ENCODE measurements around the gene LEKR1.
"Not testable (repeated sequence)": the region's sequence is repeated elsewhere in the genome, so short reads cannot be mapped to it uniquely, and the experiment has no call there.

Gene LEKR1

GRCh38 chr3:156906275-156906674 is 80.1 kb downstream of the LEKR1 start:
- no peak for DNase-seq (ENCODE audit: low spot score)

- DNase-seq (ENCODE audit: low spot score), result no peak
These were observed 82.2 kb downstream of the LEKR1 start for GRCh38 chr3:156908398-156908797.

- no peak for DNase-seq (ENCODE audit: low spot score)
These were observed 83.9 kb downstream of the LEKR1 start for GRCh38 chr3:156910022-156910421.

- not testable (repeated sequence) for DNase-seq (ENCODE audit: low spot score)
These were observed 84.7 kb downstream of the LEKR1 start for GRCh38 chr3:156910831-156911230.

- not testable (repeated sequence) for DNase-seq (ENCODE audit: low spot score)
These were observed 88.1 kb downstream of the LEKR1 start for GRCh38 chr3:156914300-156914699.

GRCh38 chr3:156915372-156915771 is 89.2 kb downstream of the LEKR1 start:
- no peak for DNase-seq (ENCODE audit: low spot score)

- no peak for DNase-seq (ENCODE audit: low spot score)
These were observed 92.6 kb downstream of the LEKR1 start for GRCh38 chr3:156918746-156919145.

- no peak for DNase-seq (ENCODE audit: low spot score)
These were observed 93.7 kb downstream of the LEKR1 start for GRCh38 chr3:156919818-156920217.

GRCh38 chr3:156920399-156920798 is 94.2 kb downstream of the LEKR1 start:
- no peak for DNase-seq (ENCODE audit: low spot score)

GRCh38 chr3:156923349-156923748 is 97.2 kb downstream of the LEKR1 start:
- no peak for DNase-seq (ENCODE audit: low spot score)

- DNase-seq (ENCODE audit: low spot score), result no peak
These were observed 112.6 kb downstream of the LEKR1 start for GRCh38 chr3:156938724-156939123.

GRCh38 chr3:156939315-156939714 is 113.2 kb downstream of the LEKR1 start:
- DNase-seq (ENCODE audit: low spot score), result no peak

GRCh38 chr3:156941311-156941710 is 115.2 kb downstream of the LEKR1 start:
- DNase-seq (ENCODE audit: low spot score), result no peak

- no peak for DNase-seq (ENCODE audit: low spot score)
These were observed 122.5 kb downstream of the LEKR1 start for GRCh38 chr3:156948402-156949210.

- no peak for DNase-seq (ENCODE audit: low spot score)
These were observed 125.9 kb downstream of the LEKR1 start for GRCh38 chr3:156952011-156952410.

GRCh38 chr3:156957715-156958114 is 131.6 kb downstream of the LEKR1 start:
- DNase-seq (ENCODE audit: low spot score), result no peak

GRCh38 chr3:156963096-156963495 is 136.9 kb downstream of the LEKR1 start:
- DNase-seq (ENCODE audit: low spot score), result no peak

GRCh38 chr3:156964577-156964976 is 138.4 kb downstream of the LEKR1 start:
- DNase-seq (ENCODE audit: low spot score), result peak; percentile 23

GRCh38 chr3:156966349-156966748 is 140.2 kb downstream of the LEKR1 start:
- not testable (repeated sequence) for DNase-seq (ENCODE audit: low spot score)

GRCh38 chr3:156973954-156974353 is 147.8 kb downstream of the LEKR1 start:
- no peak for DNase-seq (ENCODE audit: low spot score)

- no peak for DNase-seq (ENCODE audit: low spot score)
These were observed 148.8 kb downstream of the LEKR1 start for GRCh38 chr3:156974931-156975330.

- DNase-seq (ENCODE audit: low spot score), result no peak
These were observed 149.6 kb downstream of the LEKR1 start for GRCh38 chr3:156975721-156976120.

- no peak for DNase-seq (ENCODE audit: low spot score)
These were observed 150.8 kb downstream of the LEKR1 start for GRCh38 chr3:156976933-156977332.

- DNase-seq (ENCODE audit: low spot score), result peak; percentile 8
These were observed 152.4 kb downstream of the LEKR1 start for GRCh38 chr3:156978481-156978961.
